Mononuclear cell (primary cell): ENCODE data around the gene TP53RK. TPM values are rescaled to one million over a fixed set of nuclear protein-coding genes. Genes with fewer than 3 reads are reported as not detected.

ENCODE experiments used
- H3K27me3 ChIP-seq: 2 replicates; pipeline ENCODE4 v1.6.0; 2011; ENCODE audit warnings: low read length, control low read depth; ENCODE audit not compliant: insufficient read depth
- H3K4me1 ChIP-seq: 2 replicates; pipeline ENCODE4 v1.5.1; 2011; ENCODE audit warnings: mild to moderate bottlenecking, low read length, control low read depth; ENCODE audit not compliant: insufficient read depth
- H3K4me3 ChIP-seq: 2 replicates; pipeline ENCODE4 v1.5.1; 2011; ENCODE audit warnings: mild to moderate bottlenecking, low read length, moderate library complexity
- H3K9me3 ChIP-seq: 2 replicates; pipeline ENCODE4 v1.5.1; 2011; ENCODE audit warnings: low read depth, mild to moderate bottlenecking, control low read depth, low read length
- total RNA-seq: library from RNA; depleted of rRNA; stranded (reverse); fragments of >200 nt; gene quantifications from one replicate; pipeline ENCODE4 v1.2.3, GENCODE V29; 2012

Gene TP53RK
- total RNA-seq, 1 donor = 6.5 TPM

- no peaks in the 10 kb centered on the region for H3K4me1 ChIP-seq
- no peak overlapping the region for H3K4me3 ChIP-seq
- no peaks in the 10 kb centered on the region for H3K9me3 ChIP-seq
- H3K27me3 ChIP-seq = peaks cover 16% of the 10 kb centered on the region
Measured at GRCh38 chr20:46646122-46646521, 43.1 kb downstream of the TP53RK start.

- Histone ChIP-seq H3K9me3 (no peaks in the 10 kb centered on the region), H3K27me3 (peaks cover 5% of the 10 kb centered on the region), H3K4me3 (no peak overlapping the region), H3K4me1 (no peaks in the 10 kb centered on the region)
Measured at GRCh38 chr20:46644733-46645132, 44.5 kb downstream of the TP53RK start.

- no peaks in the 10 kb centered on the region for H3K4me1 ChIP-seq
- no peak overlapping the region for H3K4me3 ChIP-seq
- H3K9me3 ChIP-seq = no peaks in the 10 kb centered on the region
- H3K27me3 ChIP-seq = peaks cover 2% of the 10 kb centered on the region
Measured at GRCh38 chr20:46644160-46644559, 45.1 kb downstream of the TP53RK start.

- Histone ChIP-seq H3K27me3 (no peaks in the 10 kb centered on the region), H3K9me3 (no peaks in the 10 kb centered on the region), H3K4me1 (no peaks in the 10 kb centered on the region), H3K4me3 (no peak overlapping the region)
Measured at GRCh38 chr20:46642969-46643343, 46.3 kb downstream of the TP53RK start.

- H3K27me3 ChIP-seq = no peaks in the 10 kb centered on the region
- no peak overlapping the region for H3K4me3 ChIP-seq
- H3K9me3 ChIP-seq = no peaks in the 10 kb centered on the region
- no peaks in the 10 kb centered on the region for H3K4me1 ChIP-seq
Measured at GRCh38 chr20:46642265-46642968, 46.8 kb downstream of the TP53RK start.

GRCh38 chr20:46641424-46641823, 47.8 kb downstream of the TP53RK start:
- no peak overlapping the region for H3K4me3 ChIP-seq
- H3K27me3 ChIP-seq = no peaks in the 10 kb centered on the region
- no peaks in the 10 kb centered on the region for H3K4me1 ChIP-seq
- no peaks in the 10 kb centered on the region for H3K9me3 ChIP-seq

GRCh38 chr20:46640536-46641311, 48.5 kb downstream of the TP53RK start:
- Histone ChIP-seq H3K27me3 (no peaks in the 10 kb centered on the region), H3K4me1 (no peaks in the 10 kb centered on the region), H3K4me3 (no peak overlapping the region), H3K9me3 (no peaks in the 10 kb centered on the region)

- Histone ChIP-seq H3K9me3 (no peaks in the 10 kb centered on the region), H3K27me3 (no peaks in the 10 kb centered on the region), H3K4me1 (no peaks in the 10 kb centered on the region), H3K4me3 (no peak overlapping the region)
Measured at GRCh38 chr20:46640044-46640443, 49.2 kb downstream of the TP53RK start.

GRCh38 chr20:46639587-46639986, 49.7 kb downstream of the TP53RK start:
- no peak overlapping the region for H3K4me3 ChIP-seq
- H3K9me3 ChIP-seq = no peaks in the 10 kb centered on the region
- H3K27me3 ChIP-seq = no peaks in the 10 kb centered on the region
- H3K4me1 ChIP-seq = no peaks in the 10 kb centered on the region

- H3K27me3 ChIP-seq = no peaks in the 10 kb centered on the region
- no peaks in the 10 kb centered on the region for H3K4me1 ChIP-seq
- no peak overlapping the region for H3K4me3 ChIP-seq
- no peaks in the 10 kb centered on the region for H3K9me3 ChIP-seq
Measured at GRCh38 chr20:46638898-46639274, 50.4 kb downstream of the TP53RK start.

GRCh38 chr20:46638134-46638897, 50.9 kb downstream of the TP53RK start:
- H3K4me1 ChIP-seq = no peaks in the 10 kb centered on the region
- no peak overlapping the region for H3K4me3 ChIP-seq
- H3K27me3 ChIP-seq = no peaks in the 10 kb centered on the region
- H3K9me3 ChIP-seq = no peaks in the 10 kb centered on the region

- H3K4me3 ChIP-seq = no peak overlapping the region
- H3K27me3 ChIP-seq = no peaks in the 10 kb centered on the region
- H3K4me1 ChIP-seq = no peaks in the 10 kb centered on the region
- no peaks in the 10 kb centered on the region for H3K9me3 ChIP-seq
Measured at GRCh38 chr20:46637427-46638133, 51.7 kb downstream of the TP53RK start.

GRCh38 chr20:46637020-46637419, 52.2 kb downstream of the TP53RK start:
- no peaks in the 10 kb centered on the region for H3K4me1 ChIP-seq
- H3K4me3 ChIP-seq = no peak overlapping the region
- H3K9me3 ChIP-seq = no peaks in the 10 kb centered on the region
- no peaks in the 10 kb centered on the region for H3K27me3 ChIP-seq

GRCh38 chr20:46636514-46636913, 52.7 kb downstream of the TP53RK start:
- H3K4me1 ChIP-seq = peaks cover 5% of the 10 kb centered on the region
- H3K27me3 ChIP-seq = no peaks in the 10 kb centered on the region
- H3K9me3 ChIP-seq = no peaks in the 10 kb centered on the region
- no peak overlapping the region for H3K4me3 ChIP-seq
